Measurements from ENCODE around the gene SLC52A1.

- no peak for TF ChIP-seq POLR2A (IDR thresholded peaks at IDR 0.05; ENCODE audit: low read length)
- TF ChIP-seq, protein P1, sequence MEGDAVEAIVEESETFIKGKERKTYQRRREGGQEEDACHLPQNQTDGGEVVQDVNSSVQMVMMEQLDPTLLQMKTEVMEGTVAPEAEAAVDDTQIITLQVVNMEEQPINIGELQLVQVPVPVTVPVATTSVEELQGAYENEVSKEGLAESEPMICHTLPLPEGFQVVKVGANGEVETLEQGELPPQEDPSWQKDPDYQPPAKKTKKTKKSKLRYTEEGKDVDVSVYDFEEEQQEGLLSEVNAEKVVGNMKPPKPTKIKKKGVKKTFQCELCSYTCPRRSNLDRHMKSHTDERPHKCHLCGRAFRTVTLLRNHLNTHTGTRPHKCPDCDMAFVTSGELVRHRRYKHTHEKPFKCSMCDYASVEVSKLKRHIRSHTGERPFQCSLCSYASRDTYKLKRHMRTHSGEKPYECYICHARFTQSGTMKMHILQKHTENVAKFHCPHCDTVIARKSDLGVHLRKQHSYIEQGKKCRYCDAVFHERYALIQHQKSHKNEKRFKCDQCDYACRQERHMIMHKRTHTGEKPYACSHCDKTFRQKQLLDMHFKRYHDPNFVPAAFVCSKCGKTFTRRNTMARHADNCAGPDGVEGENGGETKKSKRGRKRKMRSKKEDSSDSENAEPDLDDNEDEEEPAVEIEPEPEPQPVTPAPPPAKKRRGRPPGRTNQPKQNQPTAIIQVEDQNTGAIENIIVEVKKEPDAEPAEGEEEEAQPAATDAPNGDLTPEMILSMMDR (IDR thresholded peaks at IDR 0.05): no peak
Measured at GRCh38 chr17:4994081-4994595, 41.1 kb downstream of the SLC52A1 start.
